Colonic mucosa (tissue), 4 donors: ENCODE measurements around the gene CAMTA1. TPM values are rescaled to one million over a fixed set of nuclear protein-coding genes. Genes with fewer than 3 reads are reported as not detected.

Experiments used
- DNase-seq: peaks from one replicate; pipeline ENCODE4 v3.0.0-alpha.2; 2020
- H3K27ac ChIP-seq: fragments of 200-600 bp; one replicate; pipeline ENCODE4 v1.8.0; 2021
- H3K27me3 ChIP-seq: fragments of 200-600 bp; one replicate; pipeline ENCODE4 v1.8.0; 2021
- H3K36me3 ChIP-seq: fragments of 200-600 bp; one replicate; pipeline ENCODE4 v1.8.0; 2021
- H3K4me1 ChIP-seq: fragments of 200-600 bp; one replicate; pipeline ENCODE4 v1.8.0; 2021; ENCODE audit warnings: mild to moderate bottlenecking
- H3K4me3 ChIP-seq: fragments of 200-600 bp; one replicate; pipeline ENCODE4 v1.8.0; 2021
- H3K9ac ChIP-seq, 2 donors: one replicate each; pipeline ENCODE4 v1.7.0; 2013; ENCODE audit warnings: control low read depth in 2 of 2, low read depth in 2 of 2, low read length in 2 of 2
- H3K9me3 ChIP-seq: fragments of 200-600 bp; one replicate; pipeline ENCODE4 v1.8.0; 2021
- CTCF ChIP-seq: fragments of 200-600 bp; IDR thresholded peaks from one replicate; pipeline ENCODE4 v1.8.0; 2022; ENCODE audit warnings: antibody characterized with exemption, mild to moderate bottlenecking
- intact Hi-C: fragments of 100-400 bp; cut with DNase I; formaldehyde crosslinking; loops from one replicate; pipeline ENCODE4 v1.14.1; 2022
- total RNA-seq, 2 donors: library from RNA; stranded (reverse); fragmentation: NEBNext Ultra II Directional in 1 of 2; extraction: Animal tissue kit (Norgen Biotek cat#: 25700) in 1 of 2; gene quantifications; one replicate each; pipeline ENCODE4 v1.2.1, GENCODE V29; 2021
- donor health status: healthy.
- donor health status: DM: no; HTN: no; CAD: no.
- donor health status: DM: no; HTN: no; CAD: no.

The CAMTA1 gene
- total RNA-seq, 2 donors from 2014 or later, result 76.8 to 92.8 TPM

- TF ChIP-seq CTCF, result no peak
- intact Hi-C loops, result no loop called here
- no peak for DNase-seq
- Histone ChIP-seq H3K27ac (no peak overlapping the region), H3K9me3 (no peaks in the 10 kb centered on the region), H3K4me3 (no peak overlapping the region), H3K4me1 (no peaks in the 10 kb centered on the region), H3K9ac (no peak overlapping the region), H3K27me3 (no peaks in the 10 kb centered on the region), H3K36me3 (no peaks in the 10 kb centered on the region)
These were observed 1028.6 kb downstream of the CAMTA1 start for GRCh38 chr1:7813677-7814373.

Other genes with a start within 250 kb of the CAMTA1 start
- gene NOL9, start 230.9 kb upstream of the CAMTA1 start, total RNA-seq, result 10 to 100 TPM; 14.5 to 27.3 TPM
- gene TAS1R1, start 230.1 kb upstream of the CAMTA1 start, total RNA-seq, result not detected
- 10 to 100 TPM; 37.0 to 44.5 TPM for gene ZBTB48, start 205.5 kb upstream of the CAMTA1 start, total RNA-seq
- gene KLHL21, start 182.6 kb upstream of the CAMTA1 start, total RNA-seq, result 1 to 10 TPM; 9.4 TPM
- gene PHF13, start 171.7 kb upstream of the CAMTA1 start, total RNA-seq, result 10 to 100 TPM in 1 of 2 donors, 1 to 10 TPM in 1; 8.0 to 13.4 TPM
- gene THAP3, start 160.6 kb upstream of the CAMTA1 start, total RNA-seq, result 10 to 100 TPM in 1 of 2 donors, 1 to 10 TPM in 1; 9.1 to 18.2 TPM
- gene DNAJC11, start 83.6 kb upstream of the CAMTA1 start, total RNA-seq, result 100 to 1,000 TPM in 1 of 2 donors, 10 to 100 TPM in 1; 70.1 to 107 TPM